Activated gamma-delta T cell treated with anti-CD3 and anti-CD28 coated beads, Interleukin-2, amount 50 U/mL, for 16 hours (primary cell): Measurements from ENCODE around the gene ZNF155.

Experiments used
- DNase-seq: peaks from one replicate; pipeline ENCODE4 v3.0.0-alpha.2; 2020; ENCODE audit warnings: low read depth

Gene ZNF155

DNA sequence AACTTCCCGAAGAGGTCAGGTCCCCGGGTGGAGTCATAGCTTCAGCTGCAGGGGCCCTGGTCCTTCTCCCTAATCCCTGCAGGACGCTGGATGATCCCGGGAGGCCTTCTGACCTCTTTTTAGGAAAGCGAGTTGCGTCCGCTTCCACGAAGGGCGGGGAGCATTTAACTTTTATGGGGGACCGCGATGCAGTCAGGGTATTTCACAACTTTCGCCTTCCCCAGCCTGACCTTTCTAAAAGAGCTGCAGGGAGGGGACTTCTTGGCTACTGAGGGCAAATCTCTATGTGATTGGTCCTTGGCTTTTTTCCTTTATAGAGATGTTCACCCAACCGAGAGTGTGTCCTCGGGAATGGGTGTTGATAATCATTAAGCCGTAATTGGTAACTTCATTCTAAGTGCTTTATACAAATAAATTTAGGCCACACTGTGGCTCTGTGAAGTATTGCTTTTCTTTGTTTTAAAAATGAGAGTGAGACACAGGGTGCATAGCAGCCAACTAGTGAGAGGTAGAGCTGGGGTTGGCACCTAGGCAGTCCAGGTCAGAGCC is 19.5 kb downstream of the ZNF155 start:
- no peak for DNase-seq

GRCh38 chr19:44005973-44006372 is 22.0 kb downstream of the ZNF155 start:
- DNase-seq: no peak

- DNase-seq: no peak
Measured at GRCh38 chr19:44007473-44007872, 23.5 kb downstream of the ZNF155 start.

DNA sequence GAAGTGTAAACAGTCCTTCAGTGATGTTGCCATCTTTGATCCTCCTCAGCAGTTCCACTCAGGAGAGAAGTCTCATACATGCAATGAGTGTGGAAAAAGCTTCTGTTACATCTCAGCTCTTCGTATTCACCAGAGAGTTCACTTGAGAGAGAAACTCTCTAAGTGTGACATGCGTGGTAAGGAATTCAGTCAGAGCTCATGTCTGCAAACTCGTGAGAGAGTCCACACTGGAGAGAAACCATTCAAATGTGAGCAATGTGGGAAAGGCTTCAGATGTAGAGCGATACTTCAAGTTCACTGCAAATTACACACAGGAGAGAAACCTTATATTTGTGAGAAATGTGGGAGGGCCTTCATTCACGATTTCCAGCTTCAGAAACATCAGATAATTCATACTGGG is 26.5 kb downstream of the ZNF155 start:
- no peak for DNase-seq

DNA sequence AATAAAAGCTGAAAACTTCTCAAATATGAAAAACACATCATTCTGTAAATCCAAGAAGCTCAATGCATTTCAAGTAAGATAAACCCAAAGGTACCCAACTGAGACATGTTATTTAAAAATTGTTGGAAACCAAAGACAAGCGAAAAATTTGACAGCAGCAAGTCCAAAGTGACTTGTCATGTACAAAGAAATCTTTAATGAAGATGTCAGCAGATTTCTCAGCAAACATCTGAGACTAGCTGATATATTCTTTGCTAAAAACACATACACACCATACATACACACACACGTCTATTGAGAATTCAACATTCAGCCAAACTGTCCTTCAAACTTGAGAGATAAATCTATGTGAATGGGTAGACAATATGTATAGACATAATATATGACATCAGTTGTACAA is 35.5 kb downstream of the ZNF155 start:
- no peak for DNase-seq

DNA sequence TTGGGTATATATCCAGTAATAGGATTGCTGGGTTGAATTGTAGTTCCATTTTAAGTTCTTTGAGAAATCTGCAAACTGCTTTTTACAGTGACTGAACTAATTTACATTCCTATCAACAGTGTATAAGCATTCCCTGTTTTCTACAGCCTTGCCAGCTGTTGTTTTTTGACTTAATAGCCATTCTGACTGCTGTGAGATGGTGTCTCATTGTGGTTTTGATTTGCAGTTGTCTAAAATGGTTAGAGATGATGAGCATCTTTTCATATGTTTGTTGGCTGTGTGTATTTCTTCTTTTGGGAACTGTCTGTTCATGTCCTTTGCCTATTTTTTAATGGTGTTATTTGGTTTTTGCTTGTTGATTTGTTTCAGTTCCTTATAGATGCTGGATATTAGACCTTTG is 37.2 kb downstream of the ZNF155 start:
- no peak for DNase-seq

DNA sequence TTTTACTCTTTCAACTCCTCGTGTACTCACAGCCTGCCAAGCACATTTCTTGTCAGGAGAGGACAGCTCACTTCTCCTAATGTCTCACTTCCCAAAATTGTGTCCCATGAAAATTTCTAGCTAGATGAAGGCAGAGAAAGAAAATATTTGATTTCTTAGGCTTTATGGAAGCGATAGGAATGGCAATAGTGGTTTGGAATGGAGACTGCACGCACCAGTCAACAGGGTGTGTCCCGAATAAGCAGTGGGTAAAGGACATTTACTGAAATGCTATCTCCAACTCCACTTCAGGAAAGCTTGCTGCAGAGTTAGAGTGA is 40.9 kb downstream of the ZNF155 start:
- no peak for DNase-seq

DNA sequence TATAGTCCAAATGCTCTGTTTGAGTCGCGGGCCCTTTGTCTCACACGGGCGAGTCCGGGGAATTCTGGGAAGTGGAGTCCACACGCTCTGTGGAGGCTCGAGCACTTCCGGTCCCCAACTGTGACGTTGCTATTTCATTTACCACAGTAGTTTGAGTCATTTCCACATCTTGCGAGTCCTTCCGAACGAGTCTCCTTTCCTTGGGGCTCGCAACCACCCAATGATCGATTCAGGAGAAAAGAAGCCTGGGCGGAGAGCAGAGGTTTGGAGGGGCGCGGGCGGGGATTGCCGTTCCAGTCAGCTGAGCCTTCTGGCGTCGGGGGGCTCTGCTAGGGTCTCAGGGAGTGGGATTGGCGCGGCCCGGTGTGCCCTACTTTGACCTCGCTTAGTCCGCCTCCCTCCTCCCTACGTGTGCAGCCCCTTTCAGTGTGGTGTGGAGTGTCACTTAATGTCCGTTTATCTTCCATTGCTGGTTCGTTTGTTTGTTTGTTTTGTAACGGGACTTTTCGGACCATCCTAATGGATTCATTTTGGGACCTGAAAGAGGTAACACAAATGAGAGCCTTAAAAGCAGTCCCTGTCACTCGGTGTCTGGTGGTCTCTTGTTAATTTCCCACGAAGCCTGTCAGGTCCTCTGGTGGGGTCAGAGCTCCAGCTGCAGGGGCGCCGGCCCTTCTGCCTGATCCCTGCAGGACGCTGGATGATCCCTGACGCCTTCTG is 41.4 kb downstream of the ZNF155 start, which contains the start of gene ZNF222:
Gene ZNF222 (plus strand): TSS at position 163 of the 720 bp plus-strand sequence. CDS start 58 bp downstream, at position 221.
- DNase-seq: peak; percentile 68

DNA sequence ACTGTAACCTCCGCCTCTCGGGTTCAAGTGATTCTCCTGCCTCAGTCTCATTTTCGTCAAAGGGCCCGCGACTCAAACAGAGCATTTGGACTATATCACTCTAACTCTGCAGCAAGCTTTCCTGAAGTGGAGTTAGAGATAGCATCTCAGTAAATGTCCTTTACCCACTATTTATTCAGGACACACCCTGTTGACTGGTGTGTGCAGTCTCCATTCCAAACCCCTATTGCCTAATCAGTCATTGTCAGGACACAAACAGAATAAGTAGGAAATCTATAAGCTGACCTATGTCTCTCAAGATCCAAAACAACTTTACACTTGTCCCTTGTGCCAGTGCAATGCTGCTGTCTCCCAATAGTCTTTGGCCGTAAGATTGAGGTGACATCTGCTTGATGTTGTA is 42.6 kb downstream of the ZNF155 start:
- no peak for DNase-seq

DNA sequence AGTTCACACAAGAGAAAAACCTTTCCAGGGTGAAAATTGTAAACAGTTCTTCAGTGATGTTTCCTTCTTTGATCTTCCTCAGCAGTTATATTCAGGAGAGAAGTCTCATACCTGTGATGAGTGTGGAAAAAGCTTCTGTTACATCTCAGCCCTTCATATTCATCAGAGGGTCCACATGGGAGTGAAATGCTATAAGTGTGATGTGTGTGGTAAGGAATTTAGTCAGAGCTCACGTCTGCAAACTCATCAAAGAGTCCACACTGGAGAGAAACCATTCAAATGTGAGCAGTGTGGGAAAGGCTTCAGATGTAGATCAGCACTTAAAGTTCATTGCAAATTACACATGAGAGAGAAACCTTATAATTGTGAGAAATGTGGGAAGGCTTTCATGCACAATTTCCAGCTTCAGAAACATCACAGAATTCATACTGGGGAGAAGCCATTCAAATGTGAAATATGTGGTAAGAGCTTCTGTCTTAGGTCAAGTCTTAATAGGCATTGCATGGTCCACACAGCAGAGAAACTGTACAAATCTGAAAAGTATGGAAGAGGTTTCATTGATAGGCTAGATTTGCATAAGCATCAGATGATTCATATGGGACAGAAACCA is 48.1 kb downstream of the ZNF155 start:
- DNase-seq: no peak

- no peak for DNase-seq
Measured at GRCh38 chr19:44042147-44042546, 58.2 kb downstream of the ZNF155 start.
